HG02885 (cell line): ENCODE data around the gene SHROOM2.
"Not testable (repeated sequence)": the region's sequence is repeated elsewhere in the genome, so short reads cannot be mapped to it uniquely, and the experiment has no call there.

ENCODE experiments used
- ATAC-seq: cut with Tn5 transposase; IDR thresholded peaks from one replicate; pipeline ENCODE4 v1.9.1; 2021; ENCODE audit warnings: mild to moderate bottlenecking; ENCODE audit not compliant: unreplicated experiment, poor library complexity

The SHROOM2 gene

GRCh38 chrX:9775930-9776329 lies 10.3 kb upstream of the SHROOM2 start:
- no peak for ATAC-seq

GRCh38 chrX:9781941-9782340 lies 4.3 kb upstream of the SHROOM2 start:
- ATAC-seq = no peak

GRCh38 chrX:9784332-9784731 lies 1.9 kb upstream of the SHROOM2 start:
- ATAC-seq = no peak

DNA sequence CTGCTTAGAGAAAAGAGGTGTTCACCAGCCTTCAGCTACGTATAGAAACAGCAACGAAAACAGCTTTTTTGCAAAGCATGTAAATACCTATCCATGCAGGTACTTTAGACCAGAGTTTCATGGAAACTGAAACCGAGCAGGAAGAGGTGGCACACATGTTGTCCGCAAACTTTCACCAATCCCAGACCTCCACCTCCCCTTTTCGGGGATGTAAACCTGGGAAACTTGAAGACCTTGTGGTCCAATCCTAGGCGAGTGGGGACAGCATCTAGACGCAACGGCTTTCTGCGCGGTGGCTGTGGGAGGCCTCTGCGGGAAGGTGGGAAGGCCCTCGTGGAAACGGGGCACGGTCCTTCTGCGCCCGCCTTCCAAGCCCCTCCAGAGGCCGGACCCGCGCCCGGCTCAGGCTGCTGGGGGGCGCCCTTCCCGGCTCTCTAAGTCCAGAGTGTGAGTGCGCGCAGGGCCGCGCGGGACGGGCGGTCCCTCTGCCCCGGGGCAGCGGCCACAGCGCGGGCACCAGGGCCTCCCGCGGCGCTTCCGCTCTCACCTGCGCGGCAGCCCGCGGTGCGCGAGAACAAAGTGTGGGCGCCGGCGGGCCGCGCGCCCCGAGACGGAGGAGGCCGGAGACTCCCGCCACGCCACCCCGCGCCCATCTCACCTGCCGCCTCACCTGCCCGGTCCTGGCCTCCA lies 830 bp upstream of the SHROOM2 start:
- no peak for ATAC-seq

GRCh38 chrX:9786798-9787635 lies 788 bp downstream of the SHROOM2 start:
- ATAC-seq = no peak

DNA sequence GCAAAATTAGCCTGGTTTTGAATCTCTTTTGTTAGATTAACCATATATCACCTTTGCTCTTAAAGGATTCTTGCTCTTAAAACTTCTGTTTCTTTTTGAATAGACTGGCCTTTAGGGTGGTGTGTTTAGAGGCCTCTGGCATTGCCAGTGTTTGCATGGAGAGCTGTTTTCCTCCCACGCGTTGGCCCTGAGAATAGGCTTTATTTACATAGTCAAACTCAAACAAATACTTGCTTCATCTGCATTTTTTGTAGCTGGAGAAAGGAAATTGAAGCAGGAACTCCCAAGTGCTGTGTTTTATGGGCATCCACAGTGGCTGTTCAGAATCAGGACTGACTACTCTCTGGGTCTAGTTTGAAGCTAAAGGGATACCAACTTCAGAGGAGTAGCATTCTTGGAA lies 2.7 kb downstream of the SHROOM2 start:
- ATAC-seq = no peak

- ATAC-seq = no peak
Measured at GRCh38 chrX:9789555-9789954, 3.3 kb downstream of the SHROOM2 start.

- no peak for ATAC-seq
Measured at GRCh38 chrX:9790866-9791265, 4.6 kb downstream of the SHROOM2 start.

DNA sequence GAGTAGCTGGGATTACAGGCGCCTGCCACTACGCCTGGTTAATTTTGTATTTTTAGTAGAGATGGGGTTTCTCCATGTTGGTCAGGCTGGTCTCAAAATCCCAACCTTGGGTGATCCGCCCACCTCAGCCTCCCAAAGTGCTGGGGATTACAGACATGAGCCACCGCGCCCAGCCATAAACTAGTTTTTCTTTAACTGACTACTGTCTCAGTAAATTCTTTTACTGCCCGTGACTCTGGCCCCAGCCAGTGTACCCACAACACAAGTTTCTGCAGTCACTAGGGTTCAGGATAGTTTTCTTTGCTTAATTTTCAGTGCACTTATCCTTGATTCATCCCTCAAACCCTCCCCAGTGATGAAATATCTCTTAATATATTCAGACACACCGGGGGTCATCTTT lies 8.3 kb downstream of the SHROOM2 start:
- ATAC-seq = no peak

DNA sequence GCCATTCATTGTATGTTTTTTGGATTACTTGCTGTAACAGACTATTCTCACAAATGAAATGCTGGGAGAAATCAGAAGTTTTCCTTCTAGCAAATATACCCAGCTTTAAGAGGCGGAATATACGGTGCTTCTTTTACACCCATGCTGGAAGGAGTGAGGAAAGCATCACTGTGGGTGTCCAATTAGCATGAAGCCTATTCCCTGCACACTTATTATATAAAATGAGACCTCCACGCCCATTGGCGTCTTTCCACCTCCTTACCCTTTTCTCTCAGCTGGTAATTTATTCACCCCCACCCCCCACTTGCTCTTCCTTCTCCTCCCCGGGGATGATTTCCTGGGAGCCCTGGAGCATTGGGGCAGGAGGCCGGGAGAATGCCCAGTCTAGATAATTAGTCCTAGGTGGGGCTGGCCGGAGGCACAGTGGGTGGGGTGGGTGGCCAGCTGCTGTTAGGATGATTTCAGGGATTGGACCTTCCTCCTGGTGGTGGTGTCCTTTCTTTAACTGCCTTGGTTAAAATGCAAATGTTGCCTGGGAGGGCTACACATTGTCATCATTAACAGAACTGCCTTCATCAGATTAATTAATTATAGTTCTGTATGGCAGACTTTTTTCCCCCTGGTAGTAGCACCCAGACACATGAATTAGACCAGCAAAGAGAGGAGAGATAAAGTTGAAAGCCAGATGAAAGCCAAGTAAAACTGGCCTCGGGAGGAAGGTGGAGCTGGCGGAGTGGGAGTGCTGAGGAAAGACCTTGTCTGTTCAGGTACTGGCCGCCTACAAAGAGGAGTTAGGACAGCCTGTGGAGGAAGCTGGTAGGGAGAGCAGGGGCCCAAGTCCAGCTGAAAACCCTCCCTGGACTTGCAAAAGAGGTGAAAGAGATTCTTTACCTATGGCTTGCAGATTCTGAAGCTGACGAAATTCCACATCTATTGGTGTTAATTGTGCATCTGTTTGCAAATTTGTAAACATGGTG lies 11.4 kb downstream of the SHROOM2 start:
- ATAC-seq = no peak

- ATAC-seq = no peak
Measured at GRCh38 chrX:9802737-9803136, 16.5 kb downstream of the SHROOM2 start.

DNA sequence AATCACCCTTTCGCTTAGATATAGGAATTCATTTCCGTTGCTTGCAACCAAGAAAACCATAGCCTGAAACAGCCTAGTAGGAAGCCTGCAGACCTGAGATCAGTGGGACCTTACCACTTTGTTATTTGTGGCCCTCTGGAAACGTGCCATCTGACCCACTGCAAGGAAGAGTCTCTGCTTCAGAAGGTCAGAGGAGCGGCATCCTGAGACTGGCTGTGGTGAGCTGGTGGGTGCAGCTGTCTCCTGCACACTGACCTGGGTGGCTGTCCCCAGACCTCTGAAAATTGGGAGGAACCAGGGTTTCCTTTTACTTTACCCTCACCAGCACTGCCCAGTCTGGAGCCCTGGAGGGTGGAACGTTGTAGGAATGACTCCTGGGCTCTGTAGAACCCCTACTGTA lies 18.2 kb downstream of the SHROOM2 start:
- ATAC-seq = no peak

- no peak for ATAC-seq
Measured at GRCh38 chrX:9805956-9806355, 19.7 kb downstream of the SHROOM2 start.

DNA sequence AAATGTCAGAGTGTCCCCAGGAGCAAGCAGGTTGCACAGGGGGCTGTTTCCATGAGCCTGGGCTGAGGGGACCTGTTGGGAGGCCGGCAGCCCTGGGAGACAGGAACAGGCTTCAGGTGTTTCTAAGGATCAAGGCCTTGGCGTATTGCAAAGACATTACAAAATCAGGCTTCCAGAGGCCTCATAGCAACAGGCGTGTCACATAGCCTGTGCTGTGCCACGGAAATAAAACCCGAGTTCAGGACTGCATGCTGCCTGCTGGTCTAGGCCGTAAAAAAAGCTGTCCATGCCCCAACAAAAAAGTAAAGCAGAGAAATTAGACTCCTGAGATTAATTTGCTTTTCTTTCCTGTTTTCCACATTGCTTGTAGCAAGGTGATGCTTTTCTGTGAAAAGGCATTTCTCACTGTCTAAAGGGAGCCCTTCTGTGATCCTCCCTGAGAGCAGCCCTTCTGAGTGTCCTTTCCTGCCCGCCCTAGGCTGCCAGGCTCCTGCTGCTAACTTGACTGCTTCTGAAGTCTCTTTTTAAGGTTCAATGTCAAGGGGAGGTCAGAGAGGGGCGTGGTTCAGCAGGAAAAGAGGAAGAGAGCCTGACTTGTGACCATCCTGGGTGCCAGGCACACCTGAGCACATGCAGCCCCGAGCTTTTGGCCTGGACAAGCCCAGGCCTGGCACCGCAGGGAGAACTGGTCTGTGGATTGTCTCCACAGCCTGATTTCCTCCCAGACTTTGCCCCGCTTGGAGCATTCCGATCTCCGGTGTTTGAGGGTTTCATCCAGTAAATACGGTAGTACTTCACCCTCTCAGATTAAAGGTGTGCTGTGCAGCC lies 21.3 kb downstream of the SHROOM2 start:
- ATAC-seq = no peak

DNA sequence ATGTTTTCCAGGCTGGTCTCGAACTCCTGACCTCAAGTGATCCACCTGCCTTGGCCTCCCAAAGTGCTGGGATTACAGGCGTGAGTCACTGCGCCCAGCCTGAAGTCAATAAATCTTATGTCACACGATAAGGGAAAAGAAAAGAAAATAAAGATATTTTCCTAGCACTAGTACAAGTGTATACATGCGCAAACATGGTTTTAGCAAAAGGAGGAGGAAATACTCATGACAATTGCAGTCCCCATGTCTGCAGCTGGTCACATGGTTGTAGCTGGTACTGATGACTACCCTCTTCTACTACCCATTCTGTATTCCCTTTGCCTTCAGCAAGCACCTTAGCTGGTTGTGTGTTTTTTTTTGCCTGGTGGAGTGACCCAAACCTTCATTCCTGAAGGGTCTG lies 23.6 kb downstream of the SHROOM2 start:
- ATAC-seq = not testable (repeated sequence)

DNA sequence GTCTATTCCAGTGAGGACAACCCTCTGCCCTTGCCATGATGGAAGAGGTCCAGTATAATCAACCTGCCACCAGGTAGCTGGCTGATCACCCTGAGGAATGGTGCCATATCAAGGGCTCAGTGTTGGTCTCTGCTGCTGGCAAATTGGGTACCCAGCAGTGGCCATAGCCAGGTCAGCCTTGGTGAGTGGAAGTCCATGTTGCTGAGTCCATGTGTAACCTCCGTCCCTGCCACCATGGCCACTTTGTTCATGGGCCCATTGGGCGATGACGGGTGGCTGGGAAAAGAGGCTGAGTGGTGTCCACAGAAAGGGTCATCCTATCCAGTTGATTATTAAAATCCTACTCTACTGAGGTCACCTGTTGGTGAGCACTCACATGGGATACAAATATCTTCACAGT lies 24.9 kb downstream of the SHROOM2 start:
- not testable (repeated sequence) for ATAC-seq

DNA sequence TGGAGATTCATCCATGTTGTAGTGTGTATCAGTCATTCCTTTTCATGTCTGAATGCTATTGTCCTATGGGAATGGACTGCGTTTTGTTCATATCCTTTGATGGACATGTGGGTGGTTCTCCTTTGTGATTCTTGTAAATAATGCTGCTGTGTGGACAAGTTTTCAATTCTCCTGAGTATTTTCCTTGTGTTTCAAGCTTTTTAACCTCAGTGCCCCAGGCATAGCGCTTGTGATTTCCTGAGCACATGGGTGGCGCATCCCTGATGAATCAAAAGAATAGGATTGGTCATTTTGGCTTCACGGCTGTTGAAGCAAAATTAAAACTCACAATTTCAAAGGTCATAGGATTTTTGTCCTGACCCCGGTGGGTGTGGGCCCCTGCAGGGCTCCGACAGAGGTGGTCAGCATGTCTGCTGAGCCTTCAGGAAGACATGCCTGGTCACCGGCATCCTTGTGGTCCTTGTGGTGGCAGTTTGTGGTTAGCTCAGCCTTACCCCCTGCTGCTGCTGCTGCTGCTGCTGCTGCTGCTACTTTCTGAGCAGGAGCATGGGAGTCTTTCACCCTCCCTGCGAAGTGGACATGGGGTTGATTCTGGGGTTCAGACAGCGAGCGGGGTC lies 30.0 kb downstream of the SHROOM2 start:
- ATAC-seq = no peak

DNA sequence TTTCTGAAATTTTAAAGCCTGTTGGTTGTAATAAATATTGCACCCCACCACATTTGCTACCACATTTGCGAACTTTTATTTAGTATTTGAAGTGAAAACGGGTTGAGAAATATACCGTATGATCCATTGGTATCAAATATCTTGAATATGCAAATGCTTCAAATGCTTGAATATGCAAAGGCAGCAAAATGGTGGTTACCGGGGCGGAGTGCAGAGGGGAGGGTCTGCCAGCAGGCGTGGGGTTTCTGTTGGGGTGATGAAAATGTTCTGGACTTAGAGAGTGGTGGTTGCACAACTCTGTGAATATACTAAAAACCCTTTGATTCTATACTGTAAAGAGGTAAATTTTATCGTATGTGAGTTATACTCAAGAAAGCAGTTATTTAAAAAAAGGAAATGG lies 35.3 kb downstream of the SHROOM2 start:
- ATAC-seq = no peak

DNA sequence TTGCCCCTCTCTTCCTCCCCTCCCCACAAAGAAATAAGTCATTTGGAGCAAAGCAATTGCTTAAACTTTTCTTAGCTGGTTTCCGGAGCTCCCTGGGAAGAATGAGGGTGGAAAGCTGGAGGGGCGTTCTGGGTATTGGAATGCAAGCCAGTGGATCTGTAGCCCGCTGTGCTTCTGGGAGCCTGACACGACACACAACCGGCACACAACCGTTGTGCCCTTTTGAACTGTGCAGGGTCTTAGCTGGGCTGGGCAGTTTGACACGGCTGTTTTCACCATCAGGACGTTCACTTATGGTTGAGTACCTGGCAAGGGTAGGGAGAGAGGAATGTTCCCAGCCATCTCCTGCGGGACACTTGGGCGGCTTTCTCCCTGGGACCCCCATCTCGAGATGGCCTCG lies 38.3 kb downstream of the SHROOM2 start:
- ATAC-seq = no peak
